SJCRH30 (cell line): ENCODE measurements around the gene MCF2L. TPM values are rescaled to one million over a fixed set of nuclear protein-coding genes. Genes with fewer than 3 reads are reported as not detected.
"Not testable (repeated sequence)": the region's sequence is repeated elsewhere in the genome, so short reads cannot be mapped to it uniquely, and the experiment has no call there.

Source experiments
- DNase-seq, 2 experiments: peaks; one replicate each; pipeline ENCODE4 v3.0.0-alpha.2; 2015 to 2020
- H3K27ac ChIP-seq: fragments of 250-450 bp; sonication (Bioruptor Pico); 2 replicates; pipeline ENCODE4 v1.5.1; 2020; ENCODE audit warnings: mild to moderate bottlenecking, moderate library complexity
- H3K27me3 ChIP-seq: fragments of 250-450 bp; sonication (Bioruptor Pico); 2 replicates; pipeline ENCODE4 v1.5.1; 2020; ENCODE audit warnings: mild to moderate bottlenecking, moderate library complexity
- H3K36me3 ChIP-seq: fragments of 250-450 bp; sonication (Bioruptor Pico); 2 replicates; pipeline ENCODE4 v1.5.1; 2020; ENCODE audit warnings: mild to moderate bottlenecking, moderate library complexity
- H3K4me1 ChIP-seq: fragments of 250-450 bp; sonication (Bioruptor Pico); 2 replicates; pipeline ENCODE4 v1.5.1; 2020; ENCODE audit warnings: mild to moderate bottlenecking, moderate library complexity
- H3K4me3 ChIP-seq: fragments of 250-450 bp; sonication (Bioruptor Pico); 2 replicates; pipeline ENCODE4 v1.5.1; 2020; ENCODE audit warnings: mild to moderate bottlenecking, moderate library complexity
- H3K9me3 ChIP-seq: fragments of 250-450 bp; sonication (Bioruptor Pico); replicated peaks from 2 replicates; pipeline ENCODE4 v1.5.1; 2020; ENCODE audit warnings: mild to moderate bottlenecking, moderate library complexity
- total RNA-seq: library from RNA; depleted of rRNA; stranded (reverse); fragments of >200 nt; shearing (Covaris generic); gene quantifications from 2 replicates; pipeline ENCODE4 v1.2.3, GENCODE V29; 2014

The MCF2L gene
- total RNA-seq, 1 experiment from 2014 or later, result 4.4 TPM

GRCh38 chr13:113026391-113026910, 57.4 kb downstream of the MCF2L start:
- Histone ChIP-seq H3K27ac (no peak overlapping the region), H3K9me3 (no peaks in the 10 kb centered on the region), H3K4me1 (no peaks in the 10 kb centered on the region; the same call in 1 of the 2 replicates), H3K36me3 (no peaks in the 10 kb centered on the region), H3K27me3 (no peaks in the 10 kb centered on the region), H3K4me3 (no peak overlapping the region)
- no peak for DNase-seq

DNA sequence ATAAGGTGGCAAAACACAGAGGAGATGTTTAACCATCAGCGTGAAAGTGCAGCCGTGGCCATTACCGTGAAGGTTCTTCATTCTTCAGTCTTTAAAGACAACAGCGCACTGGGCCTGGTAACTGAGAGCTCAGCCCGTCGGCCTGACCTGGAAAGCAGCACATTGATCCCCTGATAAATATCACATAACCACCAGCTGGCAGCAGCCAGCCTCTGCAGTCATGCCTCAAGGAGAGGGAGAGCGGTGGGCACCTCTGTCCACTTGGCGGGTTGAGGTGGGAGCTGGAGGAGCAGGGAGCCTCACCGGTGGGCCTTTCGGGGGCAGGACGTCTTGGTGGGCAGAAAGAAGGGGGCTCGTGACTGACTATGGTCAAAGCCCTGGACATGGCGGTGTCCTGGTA, 58.1 kb downstream of the MCF2L start:
- Histone ChIP-seq H3K4me1 (no peaks in the 10 kb centered on the region; the same call in 1 of the 2 replicates), H3K27me3 (no peaks in the 10 kb centered on the region), H3K9me3 (no peaks in the 10 kb centered on the region), H3K27ac (no peak overlapping the region), H3K36me3 (no peaks in the 10 kb centered on the region), H3K4me3 (no peak overlapping the region)
- no peak for DNase-seq

- Histone ChIP-seq H3K27ac (no peak overlapping the region), H3K9me3 (no peaks in the 10 kb centered on the region), H3K36me3 (no peaks in the 10 kb centered on the region), H3K27me3 (no peaks in the 10 kb centered on the region), H3K4me1 (no peaks in the 10 kb centered on the region; the same call in 1 of the 2 replicates), H3K4me3 (no peak overlapping the region)
- DNase-seq, result no peak
Observed at GRCh38 chr13:113027566-113027965, 58.6 kb downstream of the MCF2L start.

GRCh38 chr13:113028336-113029060, 59.5 kb downstream of the MCF2L start:
- H3K27ac ChIP-seq, result no peak overlapping the region
- no peak overlapping the region for H3K4me3 ChIP-seq
- H3K27me3 ChIP-seq, result no peaks in the 10 kb centered on the region
- no peaks in the 10 kb centered on the region for H3K36me3 ChIP-seq
- no peak for DNase-seq
- H3K9me3 ChIP-seq, result no peaks in the 10 kb centered on the region
- H3K4me1 ChIP-seq, result no peaks in the 10 kb centered on the region

DNA sequence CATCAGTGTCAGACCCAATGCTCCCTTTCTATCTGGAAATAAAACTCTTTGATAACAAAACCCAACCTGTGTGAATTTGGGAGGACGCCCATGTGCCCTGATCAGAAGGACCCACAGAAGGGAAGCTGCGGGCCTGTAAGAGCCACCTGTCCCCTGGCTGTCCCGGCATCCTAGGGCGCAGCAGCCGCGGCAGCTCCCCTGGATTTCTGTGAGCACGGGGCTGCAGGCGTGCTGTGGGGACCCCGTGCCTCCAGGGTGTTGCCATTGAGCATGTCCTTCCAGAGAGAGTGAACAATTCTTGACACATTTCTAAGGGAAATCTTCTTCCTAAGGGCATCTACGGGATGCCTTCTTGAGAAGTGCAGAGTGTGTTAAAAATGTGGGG, 60.0 kb downstream of the MCF2L start:
- H3K36me3 ChIP-seq, result no peaks in the 10 kb centered on the region
- H3K4me1 ChIP-seq, result no peaks in the 10 kb centered on the region
- no peak overlapping the region for H3K4me3 ChIP-seq
- no peaks in the 10 kb centered on the region for H3K27me3 ChIP-seq
- no peak for DNase-seq
- no peak overlapping the region for H3K27ac ChIP-seq
- no peaks in the 10 kb centered on the region for H3K9me3 ChIP-seq

GRCh38 chr13:113029487-113030258, 60.7 kb downstream of the MCF2L start:
- no peaks in the 10 kb centered on the region for H3K9me3 ChIP-seq
- H3K4me3 ChIP-seq, result no peak overlapping the region
- peak; percentile 57 to 73 for DNase-seq
- no peaks in the 10 kb centered on the region for H3K27me3 ChIP-seq
- no peaks in the 10 kb centered on the region for H3K4me1 ChIP-seq
- no peaks in the 10 kb centered on the region for H3K36me3 ChIP-seq
- no peak overlapping the region for H3K27ac ChIP-seq

DNA sequence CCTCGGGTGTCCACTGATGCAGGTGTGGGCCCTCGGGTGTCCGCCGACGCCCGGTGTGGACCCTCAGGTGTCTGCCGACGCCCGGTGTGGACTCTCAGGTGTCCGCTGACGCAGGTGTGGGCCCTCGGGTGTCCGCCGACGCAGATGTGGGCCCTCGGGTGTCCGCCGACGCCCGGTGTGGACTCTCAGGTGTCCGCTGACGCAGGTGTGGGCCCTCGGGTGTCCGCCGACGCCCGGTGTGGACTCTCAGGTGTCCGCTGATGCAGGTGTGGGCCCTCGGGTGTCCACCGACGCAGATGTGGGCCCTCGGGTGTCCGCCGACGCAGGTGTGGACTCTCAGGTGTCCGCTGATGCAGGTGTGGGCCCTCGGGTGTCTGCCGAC, 61.2 kb downstream of the MCF2L start:
- not testable (repeated sequence) for H3K4me3 ChIP-seq, DNase-seq, H3K4me1 ChIP-seq, H3K27ac ChIP-seq, H3K9me3 ChIP-seq, H3K27me3 ChIP-seq, H3K36me3 ChIP-seq

DNA sequence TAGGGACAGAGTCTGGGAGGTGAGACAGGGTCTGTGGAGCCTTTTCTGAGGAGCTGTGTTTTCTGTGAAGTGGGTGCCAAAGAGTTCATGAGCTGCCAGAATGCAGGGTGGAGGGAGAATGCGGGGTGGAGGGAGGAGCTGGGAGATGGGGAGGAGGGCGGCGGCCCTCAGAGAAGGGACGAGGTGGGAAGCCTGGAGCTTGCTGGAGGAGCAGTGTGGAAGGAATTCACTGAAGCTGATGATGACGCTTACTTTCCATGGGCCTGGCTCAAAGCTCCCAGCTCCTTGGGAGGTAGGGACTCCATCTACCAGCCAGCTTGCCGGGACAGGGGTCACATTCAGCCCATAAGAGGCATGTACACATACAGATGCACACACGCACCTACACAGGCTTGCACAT, 62.5 kb downstream of the MCF2L start:
- no peak overlapping the region for H3K4me3 ChIP-seq
- no peaks in the 10 kb centered on the region for H3K27me3 ChIP-seq
- no peaks in the 10 kb centered on the region for H3K4me1 ChIP-seq
- DNase-seq, result no peak
- H3K27ac ChIP-seq, result no peak overlapping the region
- no peaks in the 10 kb centered on the region for H3K9me3 ChIP-seq
- H3K36me3 ChIP-seq, result no peaks in the 10 kb centered on the region

GRCh38 chr13:113032291-113032690, 63.3 kb downstream of the MCF2L start:
- Histone ChIP-seq H3K36me3 (no peaks in the 10 kb centered on the region), H3K27me3 (no peaks in the 10 kb centered on the region), H3K27ac (no peak overlapping the region), H3K9me3 (no peaks in the 10 kb centered on the region), H3K4me3 (no peak overlapping the region), H3K4me1 (no peaks in the 10 kb centered on the region)
- DNase-seq, result no peak

DNA sequence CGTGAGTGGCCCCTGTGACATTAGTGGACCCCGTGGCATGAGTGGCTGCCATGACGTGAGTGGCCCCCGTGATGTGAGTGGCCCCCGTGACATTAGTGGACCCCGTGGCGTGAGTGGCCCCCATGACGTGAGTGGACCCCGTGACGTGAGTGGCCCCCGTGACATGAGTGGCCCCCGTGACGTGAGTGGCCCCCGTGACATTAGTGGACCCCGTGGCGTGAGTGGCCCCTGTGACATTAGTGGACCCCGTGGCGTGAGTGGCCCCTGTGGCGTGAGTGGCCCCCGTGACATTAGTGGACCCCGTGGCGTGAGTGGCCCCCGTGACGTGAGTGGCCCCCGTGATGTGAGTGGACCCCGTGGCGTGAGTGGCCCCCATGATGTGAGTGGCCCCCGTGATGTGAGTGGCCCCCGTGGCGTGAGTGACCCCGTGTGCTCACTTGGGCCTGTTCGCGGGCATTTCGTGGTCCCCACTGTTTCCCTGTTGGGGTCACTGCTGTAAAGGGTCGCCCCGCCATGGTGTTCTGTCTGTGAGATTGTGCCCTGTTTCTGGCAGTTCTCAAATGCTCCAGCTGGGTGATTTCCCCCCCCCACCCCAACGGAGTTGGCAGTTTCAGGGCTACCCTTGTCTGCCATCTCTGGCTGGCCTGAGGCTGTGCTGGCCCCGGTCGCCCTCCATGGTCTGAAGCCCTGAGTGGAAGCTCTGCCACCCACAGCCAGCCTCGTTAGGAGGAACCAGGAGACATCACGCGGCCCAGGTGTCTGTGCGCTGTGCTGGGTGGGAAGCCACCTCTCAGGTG, 64.2 kb downstream of the MCF2L start:
- no peak overlapping the region for H3K4me3 ChIP-seq
- no peaks in the 10 kb centered on the region for H3K9me3 ChIP-seq
- no peaks in the 10 kb centered on the region for H3K36me3 ChIP-seq
- no peak overlapping the region for H3K27ac ChIP-seq
- H3K4me1 ChIP-seq, result no peaks in the 10 kb centered on the region
- H3K27me3 ChIP-seq, result no peaks in the 10 kb centered on the region
- no peak for DNase-seq

DNA sequence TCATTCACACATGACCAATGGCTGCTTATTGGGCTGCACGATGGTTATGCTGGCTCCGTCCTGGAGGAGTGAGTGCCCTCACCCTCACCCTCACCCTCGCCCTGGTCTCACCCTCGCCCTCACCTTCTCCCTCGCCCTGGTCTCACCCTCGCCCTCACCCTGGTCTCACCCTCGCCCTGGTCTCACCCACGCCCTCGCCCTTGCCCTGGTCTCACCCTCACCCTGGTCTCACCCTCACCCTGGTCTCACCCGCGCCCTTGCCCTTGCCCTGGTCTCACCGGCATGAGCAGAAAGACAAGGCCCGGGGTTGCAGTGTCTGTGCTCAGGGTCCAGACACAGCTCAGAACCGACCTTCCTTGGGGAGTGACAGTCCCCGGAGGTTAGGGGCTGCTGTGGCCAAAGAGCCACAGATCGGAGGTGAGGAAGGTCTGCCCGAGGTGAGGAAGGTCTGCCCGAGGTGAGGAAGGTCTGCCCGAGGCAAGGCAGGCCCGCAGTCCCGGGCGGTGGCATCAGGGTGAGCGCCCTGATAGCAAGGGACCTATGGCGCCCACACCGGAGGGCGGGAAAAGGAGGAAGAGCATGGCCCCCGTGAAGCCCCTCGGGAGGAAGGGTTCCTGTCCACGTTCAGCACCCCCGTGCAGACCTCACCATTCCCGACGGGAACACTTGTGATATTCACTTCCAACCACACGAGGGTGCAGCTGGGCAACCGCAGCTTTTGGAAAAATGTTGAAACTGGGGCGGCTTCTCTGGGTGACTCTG, 65.6 kb downstream of the MCF2L start:
- Histone ChIP-seq H3K4me1 (no peaks in the 10 kb centered on the region), H3K36me3 (no peaks in the 10 kb centered on the region), H3K4me3 (no peak overlapping the region), H3K9me3 (no peaks in the 10 kb centered on the region), H3K27ac (no peak overlapping the region), H3K27me3 (no peaks in the 10 kb centered on the region)
- DNase-seq, result peak; percentile 36 to 67

DNA sequence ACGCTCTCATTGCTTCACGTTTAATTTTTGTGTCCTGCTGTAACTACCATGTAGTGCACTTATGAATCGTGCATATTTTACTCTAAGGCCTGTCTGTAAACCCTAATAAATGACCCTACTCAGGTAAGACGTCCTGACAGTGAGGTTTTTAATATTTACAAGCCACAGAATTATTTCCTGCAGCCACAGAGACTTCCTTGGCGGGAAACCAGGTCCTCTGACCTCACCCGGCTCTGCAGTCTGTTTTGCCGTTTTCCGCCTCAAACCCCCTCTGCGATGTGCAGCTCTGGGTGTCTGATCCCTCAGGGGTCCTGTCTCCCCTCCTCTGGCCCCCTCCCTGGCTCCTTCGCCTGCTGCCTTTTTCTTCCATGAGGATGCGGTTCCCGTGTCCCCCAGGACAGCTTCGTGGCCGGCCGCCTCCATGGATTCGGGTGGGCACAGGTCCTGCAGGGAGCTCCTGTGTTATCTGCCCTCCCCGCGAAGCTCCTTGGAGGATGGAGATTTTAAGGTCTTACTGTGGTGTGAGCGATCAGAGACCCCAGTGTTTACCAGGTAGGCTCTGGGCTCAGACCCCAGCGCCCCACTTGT, 66.3 kb downstream of the MCF2L start:
- Histone ChIP-seq H3K27ac (no peak overlapping the region), H3K36me3 (no peaks in the 10 kb centered on the region), H3K27me3 (no peaks in the 10 kb centered on the region), H3K4me1 (no peaks in the 10 kb centered on the region), H3K4me3 (no peak overlapping the region), H3K9me3 (no peaks in the 10 kb centered on the region)
- no peak for DNase-seq

- Histone ChIP-seq H3K4me3 (no peak overlapping the region), H3K27me3 (no peaks in the 10 kb centered on the region)
Observed at GRCh38 chr13:113036401-113036800, 67.4 kb downstream of the MCF2L start.

GRCh38 chr13:113040031-113040430, 71.0 kb downstream of the MCF2L start:
- no peaks in the 10 kb centered on the region for H3K9me3 ChIP-seq
- no peaks in the 10 kb centered on the region for H3K4me1 ChIP-seq
- H3K36me3 ChIP-seq, result no peaks in the 10 kb centered on the region
- no peak overlapping the region for H3K4me3 ChIP-seq
- no peak for DNase-seq
- H3K27ac ChIP-seq, result no peak overlapping the region
- H3K27me3 ChIP-seq, result no peaks in the 10 kb centered on the region

More at GRCh38 chr13:113036401-113036800, 67.4 kb downstream of the MCF2L start:
- no peak for DNase-seq
- H3K36me3 ChIP-seq, result no peaks in the 10 kb centered on the region
- no peaks in the 10 kb centered on the region for H3K4me1 ChIP-seq
- H3K27ac ChIP-seq, result no peak overlapping the region
- no peaks in the 10 kb centered on the region for H3K9me3 ChIP-seq
